ENCODE measurements around the gene THOP1. TPM values are rescaled to one million over a fixed set of nuclear protein-coding genes. Genes with fewer than 3 reads are reported as not detected.

Gene THOP1
- total RNA-seq, 1 experiment from 2014 or later: 221 TPM

DNA sequence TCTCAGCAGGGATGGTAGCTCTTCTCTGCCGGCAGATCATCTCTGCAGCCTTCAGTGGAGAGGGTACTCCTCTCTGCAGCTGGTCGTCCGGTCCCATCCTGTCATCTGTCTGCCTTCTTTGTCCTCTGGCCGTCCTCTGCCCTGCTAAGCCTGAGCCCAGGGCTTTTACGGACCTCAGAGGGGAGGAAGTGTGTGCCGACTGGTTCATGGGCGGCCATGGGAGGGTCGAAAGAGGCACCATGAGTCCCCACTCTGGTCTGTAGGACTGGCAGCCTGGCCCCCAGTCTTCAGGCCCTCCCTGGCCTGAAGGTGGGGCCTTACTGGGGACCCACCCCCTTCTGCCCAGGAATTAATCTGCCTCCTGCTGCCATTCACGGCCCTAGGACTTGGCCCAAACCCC, 38.3 kb downstream of the THOP1 start:
- Histone ChIP-seq H3K9ac (ENCODE audit: low read length) (no peak overlapping the region), H3K27me3 (ENCODE audit: low read length) (no peaks in the 10 kb centered on the region), H4K20me1 (ENCODE audit: low read length) (no peaks in the 10 kb centered on the region), H3K27ac (ENCODE audit: low read length) (no peak overlapping the region), H3K9me2 (replicated peaks; ENCODE audit: low read length) (no peaks in the 10 kb centered on the region), H3K36me3 (ENCODE audit: low read depth, low read length) (no peaks in the 10 kb centered on the region), H3F3A (ENCODE audit: low read length, unreplicated experiment) (no peaks in the 10 kb centered on the region), H3K79me2 (ENCODE audit: low read length) (no peaks in the 10 kb centered on the region), H3K9me3 (ENCODE audit: low read length) (no peaks in the 10 kb centered on the region), H2AFZ (ENCODE audit: low read length) (no peak overlapping the region), H3K4me3 (ENCODE audit: low read length) (no peak overlapping the region), H3K4me2 (ENCODE audit: low read length) (no peak overlapping the region), H3K4me1 (ENCODE audit: insufficient read depth, low read length) (no peaks in the 10 kb centered on the region)
- BruUV-seq (replicated peaks): no TSS peak
- intact Hi-C loops (cut with micrococcal nuclease): no loop called here
- CTCF ChIA-PET: no interaction called here
- no peak for DNase-seq
- POLR2A ChIA-PET (ENCODE audit: unreplicated experiment): no interaction called here
- TF ChIP-seq EZH2 (IDR thresholded peaks at IDR 0.05; ENCODE audit: low read length, unreplicated experiment) (no peak), EZH2phosphoT487 (IDR thresholded peaks at IDR 0.05; ENCODE audit: borderline replicate concordance, low read length) (no peak), CTCF (conservative IDR thresholded peaks at IDR 0.05; ENCODE audit: low read depth, low read length) (no peak)
- no peak for ATAC-seq

DNA sequence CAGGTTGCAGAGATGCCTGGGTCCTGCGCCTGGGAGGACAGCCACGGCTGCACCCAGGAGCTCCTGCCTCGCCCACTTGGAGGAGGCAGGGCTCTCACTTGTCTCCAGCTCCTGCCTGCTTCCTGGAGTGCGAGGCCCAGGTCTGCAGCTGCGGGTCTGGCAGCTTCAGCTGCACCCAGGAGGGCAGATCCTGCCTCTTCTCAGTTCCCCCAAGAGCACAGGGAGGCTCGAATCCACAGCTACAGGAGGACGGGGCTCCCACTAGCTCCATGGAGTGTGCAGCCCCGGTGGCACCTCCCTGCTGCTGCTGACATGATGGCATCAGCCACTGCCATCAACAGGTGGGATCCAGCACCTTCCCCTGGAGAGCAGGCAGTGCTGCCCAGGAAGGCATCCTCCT, 38.8 kb downstream of the THOP1 start:
- DNase-seq (no peak), ATAC-seq (no peak)
- H3K9ac ChIP-seq (ENCODE audit: low read length): no peak overlapping the region
- H3K9me3 ChIP-seq (ENCODE audit: low read length): no peaks in the 10 kb centered on the region
- no peaks in the 10 kb centered on the region for H3K36me3 ChIP-seq (ENCODE audit: low read depth, low read length)
- CTCF ChIA-PET: no interaction called here
- no peak overlapping the region for H2AFZ ChIP-seq (ENCODE audit: low read length)
- no peaks in the 10 kb centered on the region for H3F3A ChIP-seq (ENCODE audit: low read length, unreplicated experiment)
- no peak overlapping the region for H3K4me3 ChIP-seq (ENCODE audit: low read length)
- POLR2A ChIA-PET (ENCODE audit: unreplicated experiment): no interaction called here
- intact Hi-C loops (cut with micrococcal nuclease): no loop called here
- no peaks in the 10 kb centered on the region for H3K4me1 ChIP-seq (ENCODE audit: insufficient read depth, low read length)
- BruUV-seq (replicated peaks): no TSS peak
- no peak overlapping the region for H3K4me2 ChIP-seq (ENCODE audit: low read length)
- H3K27ac ChIP-seq (ENCODE audit: low read length): no peak overlapping the region
- H3K9me2 ChIP-seq (replicated peaks; ENCODE audit: low read length): no peaks in the 10 kb centered on the region
- TF ChIP-seq CTCF (conservative IDR thresholded peaks at IDR 0.05; ENCODE audit: low read depth, low read length) (no peak), EZH2 (IDR thresholded peaks at IDR 0.05; ENCODE audit: low read length, unreplicated experiment) (no peak), EZH2phosphoT487 (IDR thresholded peaks at IDR 0.05; ENCODE audit: borderline replicate concordance, low read length) (no peak)
- no peaks in the 10 kb centered on the region for H3K79me2 ChIP-seq (ENCODE audit: low read length)
- H3K27me3 ChIP-seq (ENCODE audit: low read length): no peaks in the 10 kb centered on the region
- no peaks in the 10 kb centered on the region for H4K20me1 ChIP-seq (ENCODE audit: low read length)

GRCh38 chr19:2827022-2827421, 41.7 kb downstream of the THOP1 start:
- no peak overlapping the region for H2AFZ ChIP-seq (ENCODE audit: low read length)
- H3K4me1 ChIP-seq (ENCODE audit: insufficient read depth, low read length): no peaks in the 10 kb centered on the region
- H3K9me2 ChIP-seq (replicated peaks; ENCODE audit: low read length): no peaks in the 10 kb centered on the region
- H3K4me3 ChIP-seq (ENCODE audit: low read length): no peak overlapping the region
- no peaks in the 10 kb centered on the region for H3K27me3 ChIP-seq (ENCODE audit: low read length)
- H3K9ac ChIP-seq (ENCODE audit: low read length): no peak overlapping the region
- ChIA-PET CTCF (no interaction called here), POLR2A (ENCODE audit: unreplicated experiment) (no interaction called here)
- no peaks in the 10 kb centered on the region for H3K36me3 ChIP-seq (ENCODE audit: low read depth, low read length)
- H4K20me1 ChIP-seq (ENCODE audit: low read length): no peaks in the 10 kb centered on the region
- no peaks in the 10 kb centered on the region for H3K9me3 ChIP-seq (ENCODE audit: low read length)
- H3K4me2 ChIP-seq (ENCODE audit: low read length): no peak overlapping the region
- no TSS peak for BruUV-seq (replicated peaks)
- no peaks in the 10 kb centered on the region for H3F3A ChIP-seq (ENCODE audit: low read length, unreplicated experiment)
- no peak for DNase-seq
- H3K79me2 ChIP-seq (ENCODE audit: low read length): no peaks in the 10 kb centered on the region
- TF ChIP-seq EZH2 (IDR thresholded peaks at IDR 0.05; ENCODE audit: low read length, unreplicated experiment) (no peak), EZH2phosphoT487 (IDR thresholded peaks at IDR 0.05; ENCODE audit: borderline replicate concordance, low read length) (no peak), CTCF (conservative IDR thresholded peaks at IDR 0.05; ENCODE audit: low read depth, low read length) (no peak)
- no peak for ATAC-seq
- H3K27ac ChIP-seq (ENCODE audit: low read length): no peak overlapping the region
- intact Hi-C loops (cut with micrococcal nuclease): no loop called here
